A549 (cell line): ENCODE measurements around the gene FRMD3. TPM values are rescaled to one million over a fixed set of nuclear protein-coding genes. Genes with fewer than 3 reads are reported as not detected.
"Not testable (repeated sequence)": the region's sequence is repeated elsewhere in the genome, so short reads cannot be mapped to it uniquely, and the experiment has no call there.

Experiments
- ATAC-seq, 2 experiments: fragments of 200-7000 bp in 1 of 2; fragments of >200 bp in 1 of 2; cut with Nextera tagmentation in 1 of 2; cut with Tn5 transposase in 1 of 2; 3 replicates each; pipeline versions ENCODE4 v1.8.0 to v1.9.1; 2018 to 2020; ENCODE audit warnings: mild to moderate bottlenecking in 1 of 2, moderate library complexity in 1 of 2
- CTCF ChIA-PET: fragments of 300-600 bp; sonication (Branson Sonifier 250); formaldehyde crosslinking; extraction: SDS; loops from one replicate; lab custom pipeline; 2021; ENCODE audit warnings: antibody characterized with exemption, inconsistent platforms; lab: Yijun Ruan, JAX
- POLR2A ChIA-PET: fragments of 350-600 bp; formaldehyde crosslinking; extraction: SDS; loops from one replicate; lab custom pipeline; 2021; ENCODE audit warnings: antibody characterized with exemption, inconsistent platforms; lab: Yijun Ruan, JAX
- DNase-seq, 2 experiments: peaks; one replicate each; pipeline versions ENCODE4 v3.0.0 to v3.0.0-alpha.2; 2011 to 2016; ENCODE audit warnings: low read depth in 1 of 2, low spot score in 1 of 2
- FAIRE-seq: peaks from 2 replicates; lab custom pipeline; 2011; peaks lifted over from hg19 to GRCh38; lab: Jason Lieb, UNC
- H3K27ac ChIP-seq, 2 experiments: fragments of >200 bp; sonication (Bioruptor Twin); formaldehyde crosslinking; 3 replicates each; pipeline ENCODE4 v1.5.1; 2016 to 2017
- H3K4me1 ChIP-seq: fragments of >200 bp; sonication (Bioruptor Twin); formaldehyde crosslinking; 3 replicates; pipeline ENCODE4 v1.6.1; 2016
- H3K4me2 ChIP-seq: fragments of >200 bp; sonication (Bioruptor Twin); formaldehyde crosslinking; 3 replicates; pipeline ENCODE4 v1.6.1; 2016
- H3K4me3 ChIP-seq: fragments of >200 bp; sonication (Bioruptor Twin); formaldehyde crosslinking; 3 replicates; pipeline ENCODE4 v1.5.1; 2016
- H3K9me3 ChIP-seq: fragments of >200 bp; sonication (Bioruptor Twin); formaldehyde crosslinking; 3 replicates; pipeline ENCODE4 v1.6.1; 2016
- BHLHE40 ChIP-seq: IDR thresholded peaks from 2 replicates; pipeline ENCODE4 v1.6.1; 2012; ENCODE audit warnings: low read depth, low read length, inconsistent platforms
- CBX8 ChIP-seq: fragments of 200-600 bp; sonication (generic); IDR thresholded peaks from 2 replicates; pipeline ENCODE4 v1.6.1; 2016
- CEBPB ChIP-seq, 2 experiments: fragments of >200 bp in 1 of 2; sonication (Bioruptor Twin) in 1 of 2; formaldehyde crosslinking in 1 of 2; IDR thresholded peaks; 2 replicates each; pipeline ENCODE4 v1.6.1; 2012 to 2016
- CHD2 ChIP-seq: fragments of 150-350 bp; IDR thresholded peaks from 2 replicates; pipeline ENCODE4 v1.6.1; 2014; ENCODE audit warnings: low read length; ENCODE audit not compliant: partially characterized antibody
- CTCF ChIP-seq: fragments of >200 bp; sonication (Bioruptor Twin); formaldehyde crosslinking; IDR thresholded peaks from 3 replicates; pipeline ENCODE4 v1.5.1; 2016
- EP300 ChIP-seq, 2 experiments: fragments of >200 bp; sonication (Bioruptor Twin); formaldehyde crosslinking; IDR thresholded peaks; 2 replicates in 1 of 2; 3 replicates in 1 of 2; pipeline ENCODE4 v1.6.1; 2016 to 2017
- GATA3 ChIP-seq: IDR thresholded peaks from 2 replicates; pipeline ENCODE4 v1.6.1; 2012; ENCODE audit warnings: borderline replicate concordance
- KDM5A ChIP-seq: fragments of 200-600 bp; sonication (generic); IDR thresholded peaks from 2 replicates; pipeline ENCODE4 v1.6.1; 2016; ENCODE audit warnings: antibody characterized with exemption, mild to moderate bottlenecking
- MAFK ChIP-seq: fragments of 450-650 bp; IDR thresholded peaks from 2 replicates; pipeline ENCODE4 v1.6.1; 2014; ENCODE audit not compliant: partially characterized antibody
- NFE2L2 ChIP-seq: fragments of 150-350 bp; conservative IDR thresholded peaks from 2 replicates; pipeline ENCODE4 v1.6.1; 2014; ENCODE audit warnings: low read length
- PHF8 ChIP-seq: fragments of 200-600 bp; sonication (generic); IDR thresholded peaks from 2 replicates; pipeline ENCODE4 v1.6.1; 2016; ENCODE audit warnings: low read depth, mild to moderate bottlenecking, antibody characterized with exemption, moderate library complexity, borderline replicate concordance
- RAD21 ChIP-seq, 2 experiments: fragments of >200 bp in 1 of 2; sonication (Bioruptor Twin) in 1 of 2; formaldehyde crosslinking in 1 of 2; IDR thresholded peaks in 1 of 2; conservative IDR thresholded peaks in 1 of 2; 2 replicates in 1 of 2; 3 replicates in 1 of 2; pipeline ENCODE4 v1.6.1; 2012 to 2018; ENCODE audit warnings: inconsistent platforms in 1 of 2
- RCOR1 ChIP-seq: fragments of 150-350 bp; IDR thresholded peaks from 2 replicates; pipeline ENCODE4 v1.6.1; 2014; ENCODE audit warnings: antibody characterized with exemption, low read length, low read depth
- SMC3 ChIP-seq: fragments of >200 bp; sonication (Bioruptor Twin); formaldehyde crosslinking; IDR thresholded peaks from 3 replicates; pipeline ENCODE4 v1.6.1; 2018; ENCODE audit warnings: inconsistent platforms
- USF2 ChIP-seq: fragments of 450-650 bp; IDR thresholded peaks from 2 replicates; pipeline ENCODE4 v1.6.1; 2014; ENCODE audit warnings: antibody characterized with exemption
- ZC3H11A ChIP-seq: fragments of 450-650 bp; IDR thresholded peaks from 2 replicates; pipeline ENCODE4 v1.6.1; 2014; ENCODE audit warnings: antibody characterized with exemption, mild to moderate bottlenecking
- WGBS: methylation state at CpG from one replicate; pipeline ENCODE4 v1.1.6; 2017; ENCODE audit errors: missing lambda C conversion rate; 5-methylcytosine and 5-hydroxymethylcytosine counted together
- polyA plus RNA-seq, 4 experiments: library from polyadenylated mRNA; depleted of rRNA in 3 of 4; stranded (reverse); fragments of >200 nt; fragmentation: RNase III in 1 of 4; extraction: RNeasy Plus Mini Kit Qiagen cat#74134 plus additional on column Dnase treatment in 1 of 4; gene quantifications; 2 replicates in 3 of 4; 3 replicates in 1 of 4; pipeline ENCODE4 v1.2.3, GENCODE V29; 2011 to 2017
- TF ChIP-seq, protein P1 (sequence below): fragments of >200 bp; sonication (Bioruptor Twin); formaldehyde crosslinking; IDR thresholded peaks from 3 replicates; pipeline ENCODE4 v1.6.1; 2016

The FRMD3 gene
- polyA plus RNA-seq, 2 of the 4 experiments (the other 2 are of a cell fraction): 1.7 to 3.3 TPM

DNA sequence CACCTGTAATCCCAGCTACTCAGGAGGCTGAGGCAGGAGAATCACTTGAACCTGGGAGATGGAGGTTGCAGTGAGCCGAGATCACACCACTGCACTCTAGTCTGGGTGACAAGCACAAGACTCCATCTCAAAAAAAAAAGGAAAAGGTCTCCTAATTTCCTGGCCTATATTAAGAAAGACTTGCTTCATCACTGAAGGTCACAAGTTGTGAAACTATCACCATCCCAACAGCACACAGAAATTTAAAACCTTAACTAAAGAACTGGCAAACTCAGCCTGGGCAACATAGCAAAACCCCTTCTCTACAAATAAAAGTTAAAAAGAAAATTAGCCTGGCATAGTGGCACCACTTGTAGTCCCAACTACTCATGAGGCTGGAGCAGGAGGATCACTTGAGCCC is 17.2 kb downstream of the FRMD3 start:
- WGBS: 68% methylated on average over 1 of the region's 1 CpG
- peaks cover 3% of the 10 kb centered on the region; the same call in 1 of the 3 replicates for H3K4me1 ChIP-seq
- ChIA-PET POLR2A (no interaction called here), CTCF (no interaction called here)
- no peak for FAIRE-seq
- no peaks in the 10 kb centered on the region for H3K9me3 ChIP-seq
- H3K4me2 ChIP-seq: no peak overlapping the region
- no peak for DNase-seq
- no peak overlapping the region for H3K27ac ChIP-seq
- no peak for TF ChIP-seq PHF8
- no peak for ATAC-seq
- H3K4me3 ChIP-seq: no peak overlapping the region

DNA sequence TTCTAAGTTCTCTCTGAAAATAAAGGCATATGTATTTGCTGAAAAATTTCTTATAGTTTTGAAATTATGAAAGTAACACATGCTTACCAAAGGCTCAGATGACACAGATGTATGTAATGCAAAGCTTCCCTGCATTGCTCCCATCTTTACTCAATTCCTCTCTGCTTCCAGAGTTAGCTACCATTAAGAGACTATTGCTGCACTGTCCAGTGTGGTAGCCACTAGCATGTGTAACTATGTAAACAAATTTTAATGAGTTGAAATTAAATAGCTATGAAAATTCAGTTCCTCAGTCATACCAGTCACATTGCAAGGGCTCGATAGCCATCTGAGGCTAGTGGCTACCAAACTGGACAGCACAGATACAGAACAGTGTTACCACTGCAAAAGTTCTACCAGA is 17.9 kb downstream of the FRMD3 start:
- Histone ChIP-seq H3K4me1 (no peaks in the 10 kb centered on the region), H3K4me3 (no peak overlapping the region), H3K4me2 (no peak overlapping the region), H3K27ac (no peak overlapping the region), H3K9me3 (no peaks in the 10 kb centered on the region)
- TF ChIP-seq NFE2L2 (no peak), ZC3H11A (no peak), RCOR1 (no peak), CEBPB (IDR thresholded peaks at IDR 0.05) (no peak), PHF8 (no peak), BHLHE40 (no peak), SMC3 (no peak), CHD2 (no peak), GATA3 (no peak), RAD21 (conservative IDR thresholded peaks at IDR 0.05 in 1 of 2, IDR thresholded peaks at IDR 0.05 in 1 of 2) (no peak), CTCF (no peak), EP300 (IDR thresholded peaks at IDR 0.05) (no peak), KDM5A (no peak), USF2 (no peak), CBX8 (no peak)
- TF ChIP-seq, protein P1, sequence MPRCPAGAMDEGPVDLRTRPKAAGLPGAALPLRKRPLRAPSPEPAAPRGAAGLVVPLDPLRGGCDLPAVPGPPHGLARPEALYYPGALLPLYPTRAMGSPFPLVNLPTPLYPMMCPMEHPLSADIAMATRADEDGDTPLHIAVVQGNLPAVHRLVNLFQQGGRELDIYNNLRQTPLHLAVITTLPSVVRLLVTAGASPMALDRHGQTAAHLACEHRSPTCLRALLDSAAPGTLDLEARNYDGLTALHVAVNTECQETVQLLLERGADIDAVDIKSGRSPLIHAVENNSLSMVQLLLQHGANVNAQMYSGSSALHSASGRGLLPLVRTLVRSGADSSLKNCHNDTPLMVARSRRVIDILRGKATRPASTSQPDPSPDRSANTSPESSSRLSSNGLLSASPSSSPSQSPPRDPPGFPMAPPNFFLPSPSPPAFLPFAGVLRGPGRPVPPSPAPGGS: no peak
- FAIRE-seq: no peak
- POLR2A ChIA-PET: no interaction called here
- 65% methylated on average over 1 of the region's 1 CpG for WGBS
- CTCF ChIA-PET: no interaction called here
- DNase-seq: no peak
- no peak for ATAC-seq

DNA sequence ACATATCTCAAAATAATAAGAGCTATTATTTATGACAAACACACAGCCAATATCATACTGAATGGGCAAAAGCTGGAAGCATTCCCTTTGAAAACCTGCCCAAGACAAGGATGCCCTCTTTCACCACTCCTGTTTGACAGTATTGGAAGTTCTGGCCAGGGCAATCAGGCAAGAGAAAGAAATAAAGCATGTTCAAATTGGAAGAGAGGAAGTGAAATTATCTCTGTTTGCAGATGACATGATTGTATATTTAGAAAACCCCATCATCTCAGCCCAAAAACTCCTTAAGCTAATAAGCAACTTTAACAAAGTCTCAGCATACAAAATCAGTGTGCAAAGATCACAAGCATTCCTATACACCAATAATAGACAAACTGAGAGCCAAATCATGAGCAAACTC is 20.2 kb downstream of the FRMD3 start:
- POLR2A ChIA-PET, CTCF ChIA-PET, ATAC-seq, H3K4me1 ChIP-seq, H3K9me3 ChIP-seq, DNase-seq, FAIRE-seq, H3K4me2 ChIP-seq, H3K4me3 ChIP-seq, H3K27ac ChIP-seq: not testable (repeated sequence)

- Histone ChIP-seq H3K27ac (no peak overlapping the region), H3K4me3 (no peak overlapping the region), H3K4me1 (peaks cover 9% of the 10 kb centered on the region; the same call in 1 of the 3 replicates), H3K9me3 (no peaks in the 10 kb centered on the region), H3K4me2 (no peak overlapping the region)
- ATAC-seq (no peak), FAIRE-seq (no peak), DNase-seq (no peak)
- CTCF ChIA-PET: no interaction called here
- POLR2A ChIA-PET: no interaction called here
- TF ChIP-seq USF2 (no peak), MAFK (peak; percentile 32)
- 69% methylated on average over 2 of the region's 2 CpGs for WGBS
Observed at GRCh38 chr9:83514767-83515166, 23.4 kb downstream of the FRMD3 start.
